ENCODE data around the gene YJEFN3. TPM values are rescaled to one million over a fixed set of nuclear protein-coding genes. Genes with fewer than 3 reads are reported as not detected.

The YJEFN3 gene
- total and polyA plus RNA-seq, 2 of the 8 experiments (the other 6 are each of a cell fraction or from before 2014, with no cell fraction given), result 5.7 to 9.4 TPM

GRCh38 chr19:19566306-19566705 lies 37.6 kb downstream of the YJEFN3 start:
- no peak for FAIRE-seq
- H4K20me1 ChIP-seq (replicated peaks in 1 of 2; ENCODE audit: control insufficient read depth in 1 of 2, insufficient read depth in 2 of 2, low read length in 2 of 2), result no peaks in the 10 kb centered on the region
- 83% methylated on average over 7 of the region's 7 CpGs; no CpG with 5 or more reads in 1 of the 2 experiments for WGBS, 2 experiments (ENCODE audit: extremely low coverage in 1 of 2, insufficient coverage in 1 of 2, insufficient read length in 1 of 2, insufficient replicate concordance in 2 of 2, low coverage in 1 of 2, low lambda C conversion rate in 2 of 2, missing lambda C conversion rate in 1 of 2)
- H3K36me3 ChIP-seq (ENCODE audit: control insufficient read depth in 2 of 4, insufficient read depth in 4 of 4, low read length in 3 of 4), result no peaks in the 10 kb centered on the region; a peak in 1 of 8 replicates
- no peaks in the 10 kb centered on the region for H3K27me3 ChIP-seq (replicated peaks in 1 of 4; ENCODE audit: control insufficient read depth in 3 of 4, extremely low read depth in 1 of 4, insufficient read depth in 3 of 4, low read length in 3 of 4)
- CTCF ChIA-PET (ENCODE audit: partially characterized antibody), result interaction anchor here (0.6 to 20.0 kb wide), 5 partner anchors 8 to 233 kb away, joined by 3 to 223 read pairs (median 4); no protein-coding TSS in a partner anchor
- H2AK5ac ChIP-seq (ENCODE audit: low read depth, low read length), result no peak overlapping the region
- H3K27ac ChIP-seq (ENCODE audit: low read depth, low read length), result no peak overlapping the region
- no peak overlapping the region for H2BK5ac ChIP-seq (ENCODE audit: low read depth, low read length)
- no peak overlapping the region for H3K9ac ChIP-seq (replicated peaks in 1 of 4; ENCODE audit: extremely low read depth in 1 of 4, low read depth in 3 of 4, low read length in 3 of 4)
- H3K23me2 ChIP-seq (ENCODE audit: low read depth, low read length), result no peaks in the 10 kb centered on the region
- no peak overlapping the region for H2AFZ ChIP-seq (ENCODE audit: low read length)
- peaks cover 0 to 6% (median 0%) of the 10 kb centered on the region in 4 experiments; a peak in 3 of 7 replicates for H3K4me1 ChIP-seq (replicated peaks in 1 of 4; ENCODE audit: control insufficient read depth in 3 of 4, insufficient read depth in 4 of 4, low read length in 3 of 4)
- H2BK12ac ChIP-seq (ENCODE audit: low read depth, low read length), result no peak overlapping the region
- no peak overlapping the region for H4K5ac ChIP-seq (ENCODE audit: insufficient read length, low read depth, low read length)
- no peak for DNase-seq (ENCODE audit: low read depth in 1 of 2, low spot score in 2 of 2)
- no peaks in the 10 kb centered on the region for H3K79me2 ChIP-seq (ENCODE audit: control insufficient read depth in 1 of 2, insufficient read depth in 2 of 2, low read length in 2 of 2)
- no peak overlapping the region for H2BK20ac ChIP-seq (ENCODE audit: low read length)
- no peaks in the 10 kb centered on the region; the same call in 1 of the 2 replicates for H3K79me1 ChIP-seq (ENCODE audit: low read depth, low read length)
- POLR2A ChIA-PET (ENCODE audit: partially characterized antibody), result no interaction called here
- H3K4ac ChIP-seq (replicated peaks; ENCODE audit: insufficient read length, low read depth, low read length), result no peak overlapping the region
- no peak overlapping the region for H3K23ac ChIP-seq (ENCODE audit: insufficient read length)
- H3K56ac ChIP-seq (replicated peaks; ENCODE audit: insufficient read length, low read depth, low read length), result no peak overlapping the region
- no peak overlapping the region for H4K8ac ChIP-seq (ENCODE audit: extremely low read depth, insufficient read depth, low read length)
- no peak overlapping the region for H3K4me2 ChIP-seq (ENCODE audit: insufficient read depth in 1 of 2, low read depth in 2 of 2, low read length in 2 of 2)
- H4K91ac ChIP-seq (replicated peaks; ENCODE audit: insufficient read length, low read length), result no peak overlapping the region
- H2BK15ac ChIP-seq (ENCODE audit: low read length), result no peak overlapping the region
- no peak overlapping the region for H3K18ac ChIP-seq (ENCODE audit: extremely low read depth, low read length)
- H3K14ac ChIP-seq (ENCODE audit: insufficient read length), result no peak overlapping the region
- H3K4me3 ChIP-seq (ENCODE audit: extremely low read depth in 1 of 4, insufficient read depth in 2 of 4, low read depth in 3 of 4, low read length in 4 of 4), result no peak overlapping the region
- H3K9me3 ChIP-seq (ENCODE audit: insufficient read depth in 2 of 2, low read depth in 1 of 2, low read length in 1 of 2), result no peaks in the 10 kb centered on the region
- no peak overlapping the region for H2BK120ac ChIP-seq (replicated peaks; ENCODE audit: low read depth, low read length)
- no peak for TF ChIP-seq KDM5A (IDR thresholded peaks at IDR 0.05; ENCODE audit: low read length)
- TF ChIP-seq CREB1 (IDR thresholded peaks at IDR 0.05), result no peak
- no peak for TF ChIP-seq PHF8 (conservative IDR thresholded peaks at IDR 0.05; ENCODE audit: low read depth, low read length)
- TF ChIP-seq POLR2AphosphoS5 (IDR thresholded peaks at IDR 0.05; ENCODE audit: low read depth, low read length), result no peak
- no peak for TF ChIP-seq SIX5 (IDR thresholded peaks at IDR 0.05; ENCODE audit: low read depth, low read length)
- TF ChIP-seq CBX5 (IDR thresholded peaks at IDR 0.05; ENCODE audit: low read depth, low read length), result no peak
- no peak for TF ChIP-seq CEBPB (IDR thresholded peaks at IDR 0.05; ENCODE audit: low read depth, low read length)
- TF ChIP-seq HDAC6 (IDR thresholded peaks at IDR 0.05; ENCODE audit: low read depth, low read length), result no peak
- no peak for TF ChIP-seq MAFK (IDR thresholded peaks at IDR 0.05; ENCODE audit: low read depth, low read length)
- no peak for TF ChIP-seq RNF2 (IDR thresholded peaks at IDR 0.05; ENCODE audit: borderline replicate concordance, low read depth, low read length, missing control alignments, poor library complexity, severe bottlenecking)
- TF ChIP-seq POU5F1 (IDR thresholded peaks at IDR 0.05; ENCODE audit: low read depth, low read length), result no peak
- TF ChIP-seq BRCA1 (IDR thresholded peaks at IDR 0.05; ENCODE audit: low read depth, low read length), result no peak
- no peak for TF ChIP-seq TAF7 (optimal IDR thresholded peaks at IDR 0.05; ENCODE audit: borderline replicate concordance, low read depth, low read length)
- TF ChIP-seq RBBP5 (IDR thresholded peaks at IDR 0.05; ENCODE audit: borderline replicate concordance, low read depth, low read length), result no peak

Measured in H1 (cell line).